HepG2 (cell line): Measurements from ENCODE around the gene SLC29A1. TPM values are rescaled to one million over a fixed set of nuclear protein-coding genes. Genes with fewer than 3 reads are reported as not detected.

ENCODE experiments used
- ATAC-seq: fragments of 200-7000 bp; cut with Tn5 transposase; 3 replicates; pipeline ENCODE4 v1.9.1; 2020; ENCODE audit warnings: mild to moderate bottlenecking, moderate library complexity
- BruUV-seq: library from RNA; stranded (reverse); fragments of 400-500 nt; replicated peaks from 2 replicates; lab custom pipeline; 2021; lab: Mats Ljungman, UMichigan
- CTCF ChIA-PET: fragments of 300-600 bp; formaldehyde crosslinking; extraction: SDS; loops from one replicate; lab custom pipeline; 2021; ENCODE audit warnings: low total read pairs, inconsistent platforms, low intra/inter-chr PET ratio; lab: Yijun Ruan, JAX
- POLR2A ChIA-PET: fragments of 350-600 bp; sonication (Branson Sonifier 250); formaldehyde crosslinking; loops from one replicate; lab custom pipeline; 2020; ENCODE audit warnings: antibody characterized with exemption, inconsistent platforms; lab: Yijun Ruan, JAX
- DNase-seq: peaks from one replicate; pipeline ENCODE4 v3.0.0-alpha.2; 2015; ENCODE audit warnings: low spot score
- FAIRE-seq: peaks from 3 replicates; lab custom pipeline; 2011; peaks lifted over from hg19 to GRCh38; lab: Jason Lieb, UNC
- H2AFZ ChIP-seq: one replicate; pipeline ENCODE4 v1.6.1; 2011; ENCODE audit warnings: low read length, inconsistent platforms
- H3K27ac ChIP-seq: fragments of 300-600 bp; 3 replicates; pipeline ENCODE4 v1.8.0; 2011; ENCODE audit warnings: mixed run types, mild to moderate bottlenecking, mixed read lengths, low read length, inconsistent platforms; ENCODE audit not compliant: insufficient read depth; ENCODE audit errors: extremely low read length
- H3K27me3 ChIP-seq, 2 experiments: fragments of 200-600 bp in 1 of 2; 2 replicates in 1 of 2; 3 replicates in 1 of 2; pipeline versions ENCODE4 v1.6.0 to v1.8.0; 2011; ENCODE audit warnings: low read length in 2 of 2, mild to moderate bottlenecking in 2 of 2, moderate library complexity in 2 of 2, inconsistent platforms in 1 of 2; ENCODE audit not compliant: insufficient read depth in 2 of 2, control insufficient read depth in 1 of 2
- H3K36me3 ChIP-seq, 2 experiments: fragments of 200-600 bp in 1 of 2; replicated peaks in 1 of 2; 2 replicates in 1 of 2; 3 replicates in 1 of 2; pipeline versions ENCODE4 v1.5.1 to v1.8.0; 2011; ENCODE audit warnings: low read length in 2 of 2, inconsistent platforms in 1 of 2; ENCODE audit not compliant: insufficient read depth in 2 of 2, control insufficient read depth in 1 of 2
- H3K4me1 ChIP-seq: 2 replicates; pipeline ENCODE4 v1.5.1; 2012; ENCODE audit warnings: low read length, inconsistent platforms; ENCODE audit not compliant: insufficient read depth
- H3K4me2 ChIP-seq: 2 replicates; pipeline ENCODE4 v1.6.0; 2011; ENCODE audit warnings: low read depth, low read length, inconsistent platforms
- H3K4me3 ChIP-seq, 3 experiments: fragments of 200-600 bp in 1 of 3; sonication (generic), shearing (Covaris generic) in 1 of 3; replicated peaks in 1 of 3; 2 replicates each; pipeline ENCODE4 v1.5.1; 2011 to 2016; ENCODE audit warnings: low read length in 3 of 3, inconsistent platforms in 2 of 3, low read depth in 2 of 3, mild to moderate bottlenecking in 2 of 3, control low read depth in 1 of 3, mixed read lengths in 1 of 3; ENCODE audit not compliant: insufficient read depth in 1 of 3
- H3K79me2 ChIP-seq: one replicate; pipeline ENCODE4 v1.6.1; 2011; ENCODE audit warnings: low read length, inconsistent platforms; ENCODE audit not compliant: insufficient read depth
- H3K9ac ChIP-seq: 2 replicates; pipeline ENCODE4 v1.6.0; 2011; ENCODE audit warnings: mild to moderate bottlenecking, low read depth, low read length, inconsistent platforms; ENCODE audit not compliant: insufficient read depth
- H3K9me3 ChIP-seq: 2 replicates; pipeline ENCODE4 v1.5.1; 2012; ENCODE audit warnings: mild to moderate bottlenecking, low read length
- H4K20me1 ChIP-seq: 2 replicates; pipeline ENCODE4 v1.6.0; 2011; ENCODE audit warnings: inconsistent platforms, mild to moderate bottlenecking, low read length, moderate library complexity; ENCODE audit not compliant: insufficient read depth
- CHD4 ChIP-seq: fragments of 200-600 bp; sonication (generic); IDR thresholded peaks from 2 replicates; pipeline ENCODE4 v1.7.0; 2017; ENCODE audit warnings: mild to moderate bottlenecking, low read length, borderline replicate concordance
- JUNB ChIP-seq: sonication (generic); formaldehyde crosslinking; IDR thresholded peaks from 2 replicates; pipeline ENCODE4 v1.8.0; 2022; ENCODE audit warnings: missing genetic modification reagents, mild to moderate bottlenecking, borderline replicate concordance
- NFE2L2 ChIP-seq: fragments of 150-350 bp; IDR thresholded peaks from 2 replicates; pipeline ENCODE4 v1.6.1; 2014; ENCODE audit warnings: low read length
- RBM22 ChIP-seq: fragments of 200-400 bp; formaldehyde crosslinking; optimal IDR thresholded peaks from 2 replicates; pipeline ENCODE3; 2017; ENCODE audit warnings: mild to moderate bottlenecking, low read length, moderate library complexity
- SALL1 ChIP-seq: sonication (generic); formaldehyde crosslinking; IDR thresholded peaks from 2 replicates; pipeline ENCODE4 v1.8.0; 2022; ENCODE audit warnings: mild to moderate bottlenecking, missing genetic modification reagents
- SOX13 ChIP-seq, 3 experiments: fragments of 450-650 bp in 1 of 3; sonication (generic) in 1 of 3; formaldehyde crosslinking in 1 of 3; IDR thresholded peaks in 2 of 3; conservative IDR thresholded peaks in 1 of 3; 2 replicates each; pipeline versions ENCODE4 v1.5.0 to v1.6.1; 2016 to 2020; ENCODE audit warnings: antibody characterized with exemption in 1 of 3, mild to moderate bottlenecking in 1 of 3, missing compliant biosample characterization in 1 of 3, missing genetic modification reagents in 1 of 3, moderate library complexity in 1 of 3
- SOX6 ChIP-seq, 2 experiments: fragments of 450-650 bp in 1 of 2; sonication (generic) in 1 of 2; formaldehyde crosslinking in 1 of 2; IDR thresholded peaks; 2 replicates each; pipeline versions ENCODE4 v1.4.0 to v1.6.1; 2017 to 2020; ENCODE audit warnings: antibody characterized with exemption in 1 of 2, mild to moderate bottlenecking in 1 of 2, missing genetic modification reagents in 1 of 2
- ZFP91 ChIP-seq: sonication (generic); formaldehyde crosslinking; IDR thresholded peaks from 2 replicates; pipeline ENCODE4 v1.9.0; 2022; ENCODE audit warnings: missing genetic modification reagents, mild to moderate bottlenecking, borderline replicate concordance
- ZNF10 ChIP-seq: sonication (generic); formaldehyde crosslinking; IDR thresholded peaks from 2 replicates; pipeline ENCODE4 v1.4.0; 2020; ENCODE audit warnings: mild to moderate bottlenecking, low read depth, missing genetic modification reagents, borderline replicate concordance
- ZNF281 ChIP-seq: sonication (generic); formaldehyde crosslinking; IDR thresholded peaks from 2 replicates; pipeline ENCODE4 v1.4.0; 2020; ENCODE audit warnings: missing genetic modification reagents, borderline replicate concordance
- WGBS: methylation state at CpG from one replicate; pipeline ENCODE4 v1.1.6; 2017; ENCODE audit warnings: low lambda C conversion rate; 5-methylcytosine and 5-hydroxymethylcytosine counted together
- in situ Hi-C: cut with HindIII; loops from 2 replicates; pipeline ENCODE4 v1.10.0; 2017; ENCODE audit warnings: low pct_unique_long_range_greater_than_20kb; ENCODE audit not compliant: extremely low pct_ligation_motif_present
- intact Hi-C: fragments of 100-400 bp; cut with micrococcal nuclease; formaldehyde crosslinking; loops from one replicate; pipeline ENCODE4 v1.10.0; 2022; ENCODE audit not compliant: unreplicated experiment
- polyA plus RNA-seq, 8 experiments: library from polyadenylated mRNA; depleted of rRNA in 3 of 8; stranded (reverse) in 7 of 8; unstranded in 1 of 8; fragments of >200 nt; fragmentation: Illumina TruSeq in 4 of 8; extraction: Trizol in 4 of 8; gene quantifications; 2 replicates each; pipeline versions ENCODE4 v1.2.1 to v1.2.3, GENCODE V29; 2011 to 2016; ENCODE audit warnings: low read depth in 4 of 8, missing spikeins in 1 of 8, mixed read lengths in 1 of 8; ENCODE audit not compliant: insufficient read depth in 1 of 8
- total RNA-seq, 5 experiments: library from RNA; depleted of rRNA; stranded (reverse); fragments of >200 nt; fragmentation: Illumina TruSeq; extraction: Trizol; gene quantifications; 2 replicates each; pipeline ENCODE4 v1.2.3, GENCODE V29; 2016; ENCODE audit warnings: low read depth in 1 of 5

SLC29A1 gene
- total and polyA plus RNA-seq, 2 of the 13 experiments (the other 11 are each of a cell fraction or from before 2014, with no cell fraction given), result 43.2 to 106 TPM

GRCh38 chr6:44201638-44202303, 21.6 kb upstream of the SLC29A1 start:
- no TSS peak for BruUV-seq
- Histone ChIP-seq H2AFZ (no peak overlapping the region), H3K9ac (no peak overlapping the region), H3K4me2 (no peak overlapping the region), H3K79me2 (no peaks in the 10 kb centered on the region), H4K20me1 (no peaks in the 10 kb centered on the region), H3K27ac (no peak overlapping the region), H3K27me3 (no peaks in the 10 kb centered on the region; a peak in 2 of 5 replicates), H3K4me1 (peaks cover 63% of the 10 kb centered on the region), H3K9me3 (no peaks in the 10 kb centered on the region), H3K36me3 (no peaks in the 10 kb centered on the region), H3K4me3 (no peak overlapping the region)
- FAIRE-seq (no peak), ATAC-seq (peak; percentile 11), DNase-seq (no peak)
- TF ChIP-seq CHD4 (no peak), NFE2L2 (peak; percentile 52; the same call in 1 of the 2 replicates)
- 64% methylated on average over 11 of the region's 11 CpGs for WGBS
- intact Hi-C loops, result no loop called here
- ChIA-PET CTCF (no interaction called here), POLR2A (interaction anchor here (1.5 to 2.3 kb wide), 4 partner anchors 7 to 22 kb away, joined by 3 to 15 read pairs (median 6); partner anchors contain the start of gene SLC29A1)
- in situ Hi-C loops, result no loop called here

- no peak overlapping the region for H3K27ac ChIP-seq
- no TSS peak for BruUV-seq
- peak; percentile 29 for ATAC-seq
Observed at GRCh38 chr6:44202332-44202971, 20.9 kb upstream of the SLC29A1 start.

More at GRCh38 chr6:44202332-44202971, 20.9 kb upstream of the SLC29A1 start:
- H3K9ac ChIP-seq, result no peak overlapping the region
- 0 out of 6 replicates have a peak overlapping the region, but pooled peaks of 1 of the 3 experiments have one; percentile 35 for H3K4me3 ChIP-seq
- in situ Hi-C loops, result no loop called here
- no peaks in the 10 kb centered on the region for H4K20me1 ChIP-seq
- intact Hi-C loops, result no loop called here
- H2AFZ ChIP-seq, result no peak overlapping the region
- CTCF ChIA-PET, result no interaction called here
- peaks cover 63% of the 10 kb centered on the region for H3K4me1 ChIP-seq
- POLR2A ChIA-PET, result interaction anchor here (1.3 to 2.3 kb wide), 3 partner anchors 8 to 44 kb away, joined by 3 to 15 read pairs (median 5); partner anchors contain the start of gene HSP90AB1
- no peaks in the 10 kb centered on the region for H3K36me3 ChIP-seq
- DNase-seq (no peak), FAIRE-seq (no peak)
- TF ChIP-seq ZFP91 (CRISPR knock-in tag) (no peak), ZNF10 (CRISPR knock-in tag) (no peak), JUNB (CRISPR knock-in tag) (no peak), SOX13 (IDR thresholded peaks at IDR 0.05) (no peak), SOX13 (CRISPR knock-in tag; conservative IDR thresholded peaks at IDR 0.05 in 1 of 2, IDR thresholded peaks at IDR 0.05 in 1 of 2) (peak in 1 of 2 experiments; percentile 43; a peak in 1 of 4 replicates), RBM22 (no peak), ZNF281 (peak; percentile 38; the same call in 1 of the 2 replicates), SALL1 (CRISPR knock-in tag) (no peak), SOX6 (IDR thresholded peaks at IDR 0.05) (no peak), SOX6 (CRISPR knock-in tag; IDR thresholded peaks at IDR 0.05) (peak; percentile 49; the same call in 1 of the 2 replicates)
- 48% methylated on average over 4 of the region's 4 CpGs for WGBS
- no peaks in the 10 kb centered on the region for H3K79me2 ChIP-seq
- no peaks in the 10 kb centered on the region for H3K9me3 ChIP-seq
- H3K4me2 ChIP-seq, result peak overlapping the region; percentile 80
- no peaks in the 10 kb centered on the region; a peak in 2 of 5 replicates for H3K27me3 ChIP-seq
